H9 (cell line): ENCODE results near the gene CTDNEP1. TPM values are rescaled to one million over a fixed set of nuclear protein-coding genes. Genes with fewer than 3 reads are reported as not detected.

Source experiments
- DNase-seq: peaks from one replicate; pipeline ENCODE4 v3.0.0-alpha.2; 2017
- H2AFZ ChIP-seq: one replicate; pipeline ENCODE4 v1.6.1; 2013; ENCODE audit warnings: mild to moderate bottlenecking, low read length, control low read depth, moderate library complexity
- H2AK5ac ChIP-seq: 2 replicates; pipeline ENCODE4 v1.6.1; 2013; ENCODE audit warnings: low read length, control low read depth, mixed read lengths; ENCODE audit not compliant: insufficient read length
- H2BK120ac ChIP-seq: one replicate; pipeline ENCODE4 v1.6.1; 2013; ENCODE audit warnings: low read depth, mild to moderate bottlenecking, low read length, control low read depth, inconsistent platforms; ENCODE audit not compliant: poor library complexity, severe bottlenecking
- H2BK12ac ChIP-seq: 2 replicates; pipeline ENCODE4 v1.6.1; 2013; ENCODE audit warnings: low read length, control low read depth, mixed read lengths, low read depth; ENCODE audit not compliant: insufficient read length
- H2BK15ac ChIP-seq: 2 replicates; pipeline ENCODE4 v1.6.1; 2013; ENCODE audit warnings: low read depth, low read length, control low read depth
- H2BK20ac ChIP-seq: one replicate; pipeline ENCODE4 v1.6.1; 2013; ENCODE audit warnings: low read depth, mild to moderate bottlenecking, low read length, control low read depth, inconsistent platforms; ENCODE audit not compliant: poor library complexity, severe bottlenecking
- H2BK5ac ChIP-seq: 2 replicates; pipeline ENCODE4 v1.6.1; 2013; ENCODE audit warnings: low read length, control low read depth, mixed read lengths; ENCODE audit not compliant: insufficient read length
- H3K14ac ChIP-seq: 2 replicates; pipeline ENCODE4 v1.6.1; 2013; ENCODE audit warnings: low read length, control low read depth; ENCODE audit not compliant: insufficient read depth
- H3K18ac ChIP-seq: 2 replicates; pipeline ENCODE4 v1.6.1; 2013; ENCODE audit warnings: low read depth, mild to moderate bottlenecking, mixed read lengths, low read length, control low read depth; ENCODE audit not compliant: insufficient read length
- H3K23ac ChIP-seq: 2 replicates; pipeline ENCODE4 v1.6.1; 2013; ENCODE audit warnings: low read length, control low read depth, mixed read lengths, low read depth; ENCODE audit not compliant: insufficient read length
- H3K23me2 ChIP-seq: 2 replicates; pipeline ENCODE4 v1.6.1; 2013; ENCODE audit warnings: low read depth, mild to moderate bottlenecking, mixed read lengths, low read length, control low read depth; ENCODE audit not compliant: insufficient read length, poor library complexity, severe bottlenecking
- H3K27ac ChIP-seq: 2 replicates; pipeline ENCODE4 v1.5.1; 2013; ENCODE audit warnings: low read length, control low read depth, mixed read lengths, low read depth; ENCODE audit not compliant: insufficient read length
- H3K27me3 ChIP-seq: 2 replicates; pipeline ENCODE4 v1.6.1; 2013; ENCODE audit warnings: low read length, control low read depth, inconsistent platforms; ENCODE audit not compliant: insufficient read depth
- H3K4ac ChIP-seq: 2 replicates; pipeline ENCODE4 v1.6.1; 2013; ENCODE audit warnings: low read depth, mild to moderate bottlenecking, control low read depth, inconsistent platforms, low read length, moderate library complexity
- H3K4me1 ChIP-seq: 2 replicates; pipeline ENCODE4 v1.6.1; 2013; ENCODE audit warnings: low read length, control low read depth, inconsistent platforms; ENCODE audit not compliant: insufficient read depth
- H3K4me2 ChIP-seq: 2 replicates; pipeline ENCODE4 v1.6.1; 2013; ENCODE audit warnings: low read length, control low read depth, mixed read lengths; ENCODE audit not compliant: insufficient read length, insufficient read depth
- H3K56ac ChIP-seq: 2 replicates; pipeline ENCODE4 v1.6.1; 2013; ENCODE audit warnings: low read depth, mild to moderate bottlenecking, mixed read lengths, low read length, control low read depth; ENCODE audit not compliant: insufficient read length
- H3K79me1 ChIP-seq: 2 replicates; pipeline ENCODE4 v1.6.1; 2013; ENCODE audit warnings: low read depth, mild to moderate bottlenecking, moderate library complexity, low read length, control low read depth, inconsistent platforms; ENCODE audit not compliant: insufficient read depth, poor library complexity, severe bottlenecking
- H3K79me2 ChIP-seq: 2 replicates; pipeline ENCODE4 v1.6.1; 2013; ENCODE audit warnings: low read length, control low read depth, inconsistent platforms; ENCODE audit not compliant: insufficient read depth
- H3K9ac ChIP-seq: 2 replicates; pipeline ENCODE4 v1.6.1; 2013; ENCODE audit warnings: low read length, control low read depth, mixed read lengths; ENCODE audit not compliant: insufficient read length; ENCODE audit errors: extremely low read depth
- H3K9me3 ChIP-seq: one replicate; pipeline ENCODE4 v1.6.1; 2013; ENCODE audit warnings: low read depth, low read length, inconsistent platforms; ENCODE audit not compliant: control insufficient read depth
- H3T11ph ChIP-seq: one replicate; pipeline ENCODE4 v1.6.1; 2013; ENCODE audit warnings: mild to moderate bottlenecking, low read length, control low read depth, inconsistent platforms
- H4K20me1 ChIP-seq: one replicate; pipeline ENCODE4 v1.6.1; 2013; ENCODE audit not compliant: control insufficient read depth, insufficient read length, insufficient read depth
- H4K5ac ChIP-seq: 2 replicates; pipeline ENCODE4 v1.6.1; 2013; ENCODE audit warnings: low read depth, mild to moderate bottlenecking, mixed read lengths, low read length, control low read depth; ENCODE audit not compliant: insufficient read length
- H4K8ac ChIP-seq: replicated peaks from 2 replicates; pipeline ENCODE4 v1.6.1; 2013; ENCODE audit warnings: low read length, control low read depth, mixed read lengths, low read depth; ENCODE audit not compliant: insufficient read length
- H4K91ac ChIP-seq: 2 replicates; pipeline ENCODE4 v1.6.1; 2013; ENCODE audit warnings: low read depth, mild to moderate bottlenecking, moderate library complexity, mixed read lengths, low read length, control low read depth; ENCODE audit not compliant: insufficient read length
- H3K27ac Mint-ChIP-seq, 3 experiments: 2 replicates in 2 of 3; 3 replicates in 1 of 3; pipeline ENCODE4 v1.8.0; 2020 to 2021; ENCODE audit warnings: mixed read lengths in 3 of 3, mild to moderate bottlenecking in 1 of 3, moderate library complexity in 1 of 3
- H3K27me3 Mint-ChIP-seq: 2 replicates; pipeline ENCODE4 v1.8.0; 2021; ENCODE audit warnings: low read depth, mild to moderate bottlenecking, moderate library complexity, mixed read lengths
- H3K36me3 Mint-ChIP-seq, 3 experiments: 2 replicates in 2 of 3; 3 replicates in 1 of 3; pipeline ENCODE4 v1.8.0; 2020 to 2021; ENCODE audit warnings: low read depth in 3 of 3, mixed read lengths in 3 of 3; ENCODE audit not compliant: insufficient read depth in 1 of 3
- H3K4me1 Mint-ChIP-seq, 2 experiments: 2 replicates each; pipeline ENCODE4 v1.8.0; 2020; ENCODE audit warnings: mixed read lengths in 2 of 2
- H3K4me3 Mint-ChIP-seq, 2 experiments: 2 replicates in 1 of 2; 3 replicates in 1 of 2; pipeline ENCODE4 v1.8.0; 2020 to 2021; ENCODE audit warnings: mild to moderate bottlenecking in 2 of 2, mixed read lengths in 2 of 2, moderate library complexity in 1 of 2
- H3K9me3 Mint-ChIP-seq, 2 experiments: 2 replicates in 1 of 2; 3 replicates in 1 of 2; pipeline ENCODE4 v1.8.0; 2020; ENCODE audit warnings: mild to moderate bottlenecking in 2 of 2, mixed read lengths in 2 of 2, moderate library complexity in 1 of 2
- CTCF ChIP-seq: fragments of 200-600 bp; sonication (generic); conservative IDR thresholded peaks from 3 replicates; pipeline ENCODE4 v1.8.0; 2021; ENCODE audit warnings: antibody characterized with exemption, mild to moderate bottlenecking
- WGBS: extraction: QIAGEN DNeasy Blood & Tissue Kit; methylation state at CpG from one replicate; pipeline ENCODE4 v1.1.7; 2013; ENCODE audit warnings: missing lambda C conversion rate, low lambda C conversion rate, mixed read lengths; ENCODE audit not compliant: insufficient read length; ENCODE audit errors: extremely low coverage; 5-methylcytosine and 5-hydroxymethylcytosine counted together
- total RNA-seq: library from RNA; stranded (reverse); gene quantifications from 2 replicates; pipeline ENCODE4 v1.2.1, GENCODE V29; 2021

CTDNEP1 gene
- total RNA-seq, 1 experiment from 2014 or later: 134 TPM

- peak overlapping the region; percentile 70 to 97 (median 97); a peak in 6 of 7 replicates for H3K27ac Mint-ChIP-seq
- no peak overlapping the region for H4K5ac ChIP-seq
Measured at GRCh38 chr17:7204828-7205461, 46.6 kb downstream of the CTDNEP1 start.

More at GRCh38 chr17:7204828-7205461, 46.6 kb downstream of the CTDNEP1 start:
- Histone ChIP-seq H3K23me2 (peaks cover 5% of the 10 kb centered on the region), H2BK12ac (no peak overlapping the region), H2AK5ac (no peak overlapping the region), H3K79me1 (no peaks in the 10 kb centered on the region), H4K20me1 (no peaks in the 10 kb centered on the region), H3K4me1 (peaks cover 9% of the 10 kb centered on the region; the same call in 1 of the 2 replicates), H3T11ph (no peak overlapping the region), H2BK20ac (no peak overlapping the region), H2BK120ac (no peak overlapping the region), H4K8ac (no peak overlapping the region), H3K4me2 (peak overlapping the region; percentile 63), H2BK15ac (no peak overlapping the region), H3K18ac (peak overlapping the region; percentile 41), H3K14ac (peak overlapping the region; percentile 81; the same call in 1 of the 2 replicates), H2AFZ (no peak overlapping the region), H3K4ac (no peak overlapping the region), H3K27ac (no peak overlapping the region), H3K9me3 (no peaks in the 10 kb centered on the region), H3K9ac (no peak overlapping the region), H4K91ac (no peak overlapping the region), H2BK5ac (no peak overlapping the region), H3K27me3 (no peaks in the 10 kb centered on the region), H3K23ac (no peak overlapping the region), H3K56ac (no peak overlapping the region), H3K79me2 (no peaks in the 10 kb centered on the region)
- peak overlapping the region; percentile 66 to 83 for H3K4me3 Mint-ChIP-seq
- peak; percentile 99 for DNase-seq
- H3K36me3 Mint-ChIP-seq: peaks cover 20 to 37% (median 26%) of the 10 kb centered on the region in 3 experiments
- peaks cover 28 to 50% of the 10 kb centered on the region in 2 experiments for H3K4me1 Mint-ChIP-seq
- no peaks in the 10 kb centered on the region; the same call in none of the 2 replicates for H3K27me3 Mint-ChIP-seq
- H3K9me3 Mint-ChIP-seq: no peaks in the 10 kb centered on the region
- no CpG with 5 or more reads among the region's 34 CpGs for WGBS
- TF ChIP-seq CTCF: no peak
